ENCODE data around the gene PRICKLE1.
A peak's percentile ranks its signal among the peaks of the same experiment; 100 is the strongest.

PRICKLE1 gene

DNA sequence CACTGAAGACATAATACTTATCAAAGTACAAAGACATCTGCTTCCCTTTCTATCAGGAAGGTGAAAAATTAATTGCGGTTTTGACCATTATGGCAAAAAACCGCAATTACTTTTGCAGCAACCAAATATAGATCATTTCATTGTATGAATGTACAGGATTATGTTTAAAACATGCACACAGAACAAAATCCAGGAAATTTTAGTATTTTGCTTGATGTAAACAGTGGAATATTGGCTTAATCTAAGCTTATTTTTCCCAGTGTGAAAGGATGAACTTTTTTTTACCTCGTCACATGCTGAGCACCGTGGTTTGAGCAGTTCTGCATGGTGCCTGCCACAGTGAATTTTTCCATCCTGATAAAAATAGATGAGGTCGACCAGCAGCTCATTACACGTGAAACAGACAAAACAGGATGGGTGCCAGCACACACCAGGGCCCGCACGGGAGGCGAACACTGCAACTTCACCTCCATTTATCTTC lies 121.2 kb downstream of the PRICKLE1 start:
- H3K79me2 ChIP-seq (ENCODE audit: insufficient read depth, low read depth): no peaks in the 10 kb centered on the region
- H3K4me1 ChIP-seq (ENCODE audit: low read depth, poor library complexity, severe bottlenecking): peaks cover 53% of the 10 kb centered on the region
- H3K27me3 ChIP-seq (ENCODE audit: insufficient read depth, low read depth): no peaks in the 10 kb centered on the region
- peak overlapping the region; percentile 54 for H3K27ac ChIP-seq
- no peaks in the 10 kb centered on the region for H3K36me3 ChIP-seq (ENCODE audit: insufficient read depth)
- H3K9ac ChIP-seq: peak overlapping the region; percentile 19; the same call in 1 of the 2 replicates
- H4K20me1 ChIP-seq (ENCODE audit: insufficient read depth): no peaks in the 10 kb centered on the region
- TF ChIP-seq, protein P1, sequence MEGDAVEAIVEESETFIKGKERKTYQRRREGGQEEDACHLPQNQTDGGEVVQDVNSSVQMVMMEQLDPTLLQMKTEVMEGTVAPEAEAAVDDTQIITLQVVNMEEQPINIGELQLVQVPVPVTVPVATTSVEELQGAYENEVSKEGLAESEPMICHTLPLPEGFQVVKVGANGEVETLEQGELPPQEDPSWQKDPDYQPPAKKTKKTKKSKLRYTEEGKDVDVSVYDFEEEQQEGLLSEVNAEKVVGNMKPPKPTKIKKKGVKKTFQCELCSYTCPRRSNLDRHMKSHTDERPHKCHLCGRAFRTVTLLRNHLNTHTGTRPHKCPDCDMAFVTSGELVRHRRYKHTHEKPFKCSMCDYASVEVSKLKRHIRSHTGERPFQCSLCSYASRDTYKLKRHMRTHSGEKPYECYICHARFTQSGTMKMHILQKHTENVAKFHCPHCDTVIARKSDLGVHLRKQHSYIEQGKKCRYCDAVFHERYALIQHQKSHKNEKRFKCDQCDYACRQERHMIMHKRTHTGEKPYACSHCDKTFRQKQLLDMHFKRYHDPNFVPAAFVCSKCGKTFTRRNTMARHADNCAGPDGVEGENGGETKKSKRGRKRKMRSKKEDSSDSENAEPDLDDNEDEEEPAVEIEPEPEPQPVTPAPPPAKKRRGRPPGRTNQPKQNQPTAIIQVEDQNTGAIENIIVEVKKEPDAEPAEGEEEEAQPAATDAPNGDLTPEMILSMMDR (conservative IDR thresholded peaks at IDR 0.05; ENCODE audit: low read depth, low read length): no peak
- H3K4me2 ChIP-seq: peak overlapping the region; percentile 96
- H2AFZ ChIP-seq (ENCODE audit: low read depth): peak overlapping the region; percentile 20; the same call in 1 of the 2 replicates
- no peak overlapping the region for H3K4me3 ChIP-seq (IDR thresholded peaks at IDR 0.05; ENCODE audit: insufficient read depth, low read depth, low read length)

DNA sequence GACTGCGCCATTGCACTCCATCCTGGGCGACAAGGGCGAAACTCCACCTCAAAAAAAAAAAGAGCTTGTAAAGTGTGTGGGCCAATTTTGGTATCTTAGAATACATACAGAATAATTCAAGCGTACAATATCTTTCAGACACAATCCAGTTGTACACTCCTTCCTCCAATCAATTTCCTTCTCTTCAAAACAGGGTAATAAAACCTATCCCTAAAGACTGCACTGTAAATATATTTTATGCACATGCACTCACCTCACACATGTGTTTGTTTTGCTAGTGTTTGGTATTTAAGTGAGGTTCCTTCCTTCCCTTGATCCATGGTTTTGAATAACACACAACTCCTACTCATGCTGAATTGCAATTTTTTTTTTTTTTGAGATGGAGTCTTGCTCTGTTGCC lies 125.9 kb downstream of the PRICKLE1 start:
- Histone ChIP-seq H3K27me3 (ENCODE audit: insufficient read depth, low read depth) (no peaks in the 10 kb centered on the region), H3K4me3 (IDR thresholded peaks at IDR 0.05; ENCODE audit: insufficient read depth, low read depth, low read length) (no peak overlapping the region), H3K4me1 (ENCODE audit: low read depth, poor library complexity, severe bottlenecking) (peaks cover 28% of the 10 kb centered on the region), H3K9ac (no peak overlapping the region), H3K27ac (no peak overlapping the region), H3K79me2 (ENCODE audit: insufficient read depth, low read depth) (no peaks in the 10 kb centered on the region), H3K36me3 (ENCODE audit: insufficient read depth) (no peaks in the 10 kb centered on the region), H4K20me1 (ENCODE audit: insufficient read depth) (no peaks in the 10 kb centered on the region), H2AFZ (ENCODE audit: low read depth) (no peak overlapping the region), H3K4me2 (no peak overlapping the region)
- TF ChIP-seq, protein P1 (conservative IDR thresholded peaks at IDR 0.05; ENCODE audit: low read depth, low read length): no peak

DNA sequence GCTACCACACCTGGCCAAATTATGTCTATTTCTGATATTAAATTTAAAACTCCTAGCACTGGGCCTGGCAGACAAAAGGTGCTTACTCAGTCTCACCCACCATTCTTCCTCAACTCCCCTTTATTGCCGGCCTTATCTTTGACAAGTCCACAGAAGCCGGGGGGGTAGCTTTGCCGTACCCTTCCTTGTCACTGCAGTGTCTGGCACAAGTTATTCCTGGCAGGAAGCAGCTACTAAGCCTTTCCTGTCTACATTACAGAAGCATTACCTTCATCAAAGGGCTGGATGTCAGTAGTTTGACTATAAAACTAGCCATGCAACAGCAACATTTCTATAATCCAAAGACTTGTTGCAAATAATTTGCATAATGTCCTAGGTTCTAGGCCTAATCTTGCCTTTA lies 127.1 kb downstream of the PRICKLE1 start:
- H2AFZ ChIP-seq (ENCODE audit: low read depth): no peak overlapping the region
- no peaks in the 10 kb centered on the region for H3K27me3 ChIP-seq (ENCODE audit: insufficient read depth, low read depth)
- H3K79me2 ChIP-seq (ENCODE audit: insufficient read depth, low read depth): no peaks in the 10 kb centered on the region
- no peak overlapping the region for H3K9ac ChIP-seq
- TF ChIP-seq, protein P1 (conservative IDR thresholded peaks at IDR 0.05; ENCODE audit: low read depth, low read length): no peak
- no peaks in the 10 kb centered on the region for H4K20me1 ChIP-seq (ENCODE audit: insufficient read depth)
- H3K4me1 ChIP-seq (ENCODE audit: low read depth, poor library complexity, severe bottlenecking): peaks cover 18% of the 10 kb centered on the region
- no peaks in the 10 kb centered on the region for H3K36me3 ChIP-seq (ENCODE audit: insufficient read depth)
- H3K4me2 ChIP-seq: no peak overlapping the region
- no peak overlapping the region for H3K27ac ChIP-seq
- no peak overlapping the region for H3K4me3 ChIP-seq (IDR thresholded peaks at IDR 0.05; ENCODE audit: insufficient read depth, low read depth, low read length)

DNA sequence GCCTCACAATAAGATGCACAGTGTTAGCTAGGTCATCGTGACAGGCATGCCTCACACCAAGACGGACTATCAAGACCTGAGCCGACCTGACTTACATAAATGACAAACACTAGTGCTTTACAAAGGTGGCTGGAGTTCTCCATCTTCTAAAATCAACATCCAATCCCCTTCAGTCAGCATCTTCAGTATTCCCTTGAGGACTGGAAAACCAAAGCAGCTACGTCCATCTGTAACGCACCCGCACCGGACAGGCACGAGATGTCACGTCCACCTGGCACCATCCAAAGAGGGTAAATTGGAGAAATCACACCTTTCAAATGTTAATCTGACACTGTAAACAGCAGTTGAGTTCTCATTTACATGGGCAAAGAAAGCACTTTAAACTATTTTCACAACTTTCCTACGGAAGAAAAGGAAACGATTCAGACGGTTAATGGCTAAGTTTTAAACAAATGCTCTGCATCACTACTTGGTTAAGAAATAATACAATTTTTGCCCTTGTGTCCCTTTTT lies 130.2 kb downstream of the PRICKLE1 start:
- H2AFZ ChIP-seq (ENCODE audit: low read depth): no peak overlapping the region
- no peak overlapping the region for H3K27ac ChIP-seq
- H3K4me1 ChIP-seq (ENCODE audit: low read depth, poor library complexity, severe bottlenecking): no peaks in the 10 kb centered on the region
- H3K79me2 ChIP-seq (ENCODE audit: insufficient read depth, low read depth): no peaks in the 10 kb centered on the region
- H4K20me1 ChIP-seq (ENCODE audit: insufficient read depth): no peaks in the 10 kb centered on the region
- no peak overlapping the region for H3K4me2 ChIP-seq
- TF ChIP-seq, protein P1 (conservative IDR thresholded peaks at IDR 0.05; ENCODE audit: low read depth, low read length): no peak
- no peaks in the 10 kb centered on the region for H3K36me3 ChIP-seq (ENCODE audit: insufficient read depth)
- H3K4me3 ChIP-seq (IDR thresholded peaks at IDR 0.05; ENCODE audit: insufficient read depth, low read depth, low read length): no peak overlapping the region
- H3K9ac ChIP-seq: no peak overlapping the region
- H3K27me3 ChIP-seq (ENCODE audit: insufficient read depth, low read depth): no peaks in the 10 kb centered on the region
